A549 (cell line): ENCODE measurements around the gene SEPHS1. TPM values are rescaled to one million over a fixed set of nuclear protein-coding genes. Genes with fewer than 3 reads are reported as not detected.
A peak's percentile ranks its signal among the peaks of the same experiment; 100 is the strongest.

Source experiments
- ATAC-seq, 2 experiments: fragments of 200-7000 bp in 1 of 2; fragments of >200 bp in 1 of 2; cut with Nextera tagmentation in 1 of 2; cut with Tn5 transposase in 1 of 2; 3 replicates each; pipeline versions ENCODE4 v1.8.0 to v1.9.1; 2018 to 2020; ENCODE audit warnings: mild to moderate bottlenecking in 1 of 2, moderate library complexity in 1 of 2
- CTCF ChIA-PET: fragments of 300-600 bp; sonication (Branson Sonifier 250); formaldehyde crosslinking; extraction: SDS; loops from one replicate; lab custom pipeline; 2021; ENCODE audit warnings: antibody characterized with exemption, inconsistent platforms; lab: Yijun Ruan, JAX
- POLR2A ChIA-PET: fragments of 350-600 bp; formaldehyde crosslinking; extraction: SDS; loops from one replicate; lab custom pipeline; 2021; ENCODE audit warnings: antibody characterized with exemption, inconsistent platforms; lab: Yijun Ruan, JAX
- DNase-seq, 2 experiments: peaks; one replicate each; pipeline versions ENCODE4 v3.0.0 to v3.0.0-alpha.2; 2011 to 2016; ENCODE audit warnings: low read depth in 1 of 2, low spot score in 1 of 2
- FAIRE-seq: peaks from 2 replicates; lab custom pipeline; 2011; peaks lifted over from hg19 to GRCh38; lab: Jason Lieb, UNC
- H3K27ac ChIP-seq, 2 experiments: fragments of >200 bp; sonication (Bioruptor Twin); formaldehyde crosslinking; 3 replicates each; pipeline ENCODE4 v1.5.1; 2016 to 2017
- H3K4me1 ChIP-seq: fragments of >200 bp; sonication (Bioruptor Twin); formaldehyde crosslinking; 3 replicates; pipeline ENCODE4 v1.6.1; 2016
- H3K4me2 ChIP-seq: fragments of >200 bp; sonication (Bioruptor Twin); formaldehyde crosslinking; 3 replicates; pipeline ENCODE4 v1.6.1; 2016
- H3K4me3 ChIP-seq: fragments of >200 bp; sonication (Bioruptor Twin); formaldehyde crosslinking; 3 replicates; pipeline ENCODE4 v1.5.1; 2016
- H3K9me3 ChIP-seq: fragments of >200 bp; sonication (Bioruptor Twin); formaldehyde crosslinking; 3 replicates; pipeline ENCODE4 v1.6.1; 2016
- CEBPB ChIP-seq, 2 experiments: fragments of >200 bp in 1 of 2; sonication (Bioruptor Twin) in 1 of 2; formaldehyde crosslinking in 1 of 2; IDR thresholded peaks; 2 replicates each; pipeline ENCODE4 v1.6.1; 2012 to 2016
- CHD2 ChIP-seq: fragments of 150-350 bp; IDR thresholded peaks from 2 replicates; pipeline ENCODE4 v1.6.1; 2014; ENCODE audit warnings: low read length; ENCODE audit not compliant: partially characterized antibody
- E2F6 ChIP-seq: IDR thresholded peaks from 2 replicates; pipeline ENCODE4 v1.6.1; 2012; ENCODE audit warnings: low read depth, borderline replicate concordance
- EHMT2 ChIP-seq: fragments of 200-600 bp; sonication (generic); IDR thresholded peaks from 2 replicates; pipeline ENCODE4 v1.6.1; 2016; ENCODE audit warnings: antibody characterized with exemption, low read depth, mild to moderate bottlenecking, moderate library complexity
- ELK1 ChIP-seq: fragments of 150-350 bp; IDR thresholded peaks from 2 replicates; pipeline ENCODE4 v1.6.1; 2014; ENCODE audit warnings: low read depth, mild to moderate bottlenecking, low read length
- EP300 ChIP-seq, 2 experiments: fragments of >200 bp; sonication (Bioruptor Twin); formaldehyde crosslinking; IDR thresholded peaks; 2 replicates in 1 of 2; 3 replicates in 1 of 2; pipeline ENCODE4 v1.6.1; 2016 to 2017
- ESRRA ChIP-seq: fragments of 150-350 bp; IDR thresholded peaks from 2 replicates; pipeline ENCODE4 v1.6.1; 2014; ENCODE audit warnings: mild to moderate bottlenecking, low read length, borderline replicate concordance
- FOSL2 ChIP-seq, 2 experiments: fragments of 450-650 bp in 1 of 2; fragments of >200 bp in 1 of 2; sonication (Bioruptor Twin) in 1 of 2; formaldehyde crosslinking; IDR thresholded peaks; 2 replicates each; pipeline versions ENCODE4 v1.5.0 to v1.6.1; 2016 to 2020; ENCODE audit warnings: mild to moderate bottlenecking in 1 of 2, moderate library complexity in 1 of 2
- GATA3 ChIP-seq: IDR thresholded peaks from 2 replicates; pipeline ENCODE4 v1.6.1; 2012; ENCODE audit warnings: borderline replicate concordance
- HDAC2 ChIP-seq: fragments of 200-600 bp; sonication (generic); IDR thresholded peaks from 2 replicates; pipeline ENCODE4 v1.6.1; 2016
- HEYL ChIP-seq: fragments of 250-450 bp; sonication (Bioruptor Pico); IDR thresholded peaks from 2 replicates; pipeline ENCODE4 v1.8.0; 2021; ENCODE audit warnings: mild to moderate bottlenecking, moderate library complexity
- HOXA7 ChIP-seq: fragments of 250-450 bp; sonication (Bioruptor Pico); IDR thresholded peaks from 2 replicates; pipeline ENCODE4 v1.5.0; 2020; ENCODE audit warnings: mild to moderate bottlenecking, moderate library complexity
- HOXB13 ChIP-seq: fragments of 250-450 bp; sonication (Bioruptor Pico); IDR thresholded peaks from 2 replicates; pipeline ENCODE4 v1.5.0; 2020; ENCODE audit warnings: low read depth, mild to moderate bottlenecking, moderate library complexity
- JUN ChIP-seq, 2 experiments: fragments of >200 bp; sonication (Bioruptor Twin); formaldehyde crosslinking; IDR thresholded peaks; 2 replicates in 1 of 2; 3 replicates in 1 of 2; pipeline ENCODE4 v1.6.1; 2016 to 2017
- NFE2L2 ChIP-seq: fragments of 150-350 bp; conservative IDR thresholded peaks from 2 replicates; pipeline ENCODE4 v1.6.1; 2014; ENCODE audit warnings: low read length
- NR3C1 ChIP-seq: fragments of >200 bp; sonication (Bioruptor Twin); formaldehyde crosslinking; IDR thresholded peaks from 3 replicates; pipeline ENCODE4 v1.6.1; 2017
- PHF8 ChIP-seq: fragments of 200-600 bp; sonication (generic); IDR thresholded peaks from 2 replicates; pipeline ENCODE4 v1.6.1; 2016; ENCODE audit warnings: low read depth, mild to moderate bottlenecking, antibody characterized with exemption, moderate library complexity, borderline replicate concordance
- POLR2A ChIP-seq: IDR thresholded peaks from 2 replicates; pipeline ENCODE4 v1.6.1; 2012; ENCODE audit warnings: mild to moderate bottlenecking, low read length
- RAD21 ChIP-seq, 2 experiments: fragments of >200 bp in 1 of 2; sonication (Bioruptor Twin) in 1 of 2; formaldehyde crosslinking in 1 of 2; IDR thresholded peaks in 1 of 2; conservative IDR thresholded peaks in 1 of 2; 2 replicates in 1 of 2; 3 replicates in 1 of 2; pipeline ENCODE4 v1.6.1; 2012 to 2018; ENCODE audit warnings: inconsistent platforms in 1 of 2
- RARB ChIP-seq: fragments of 250-450 bp; sonication (Bioruptor Pico); IDR thresholded peaks from 2 replicates; pipeline ENCODE4 v1.8.0; 2021; ENCODE audit warnings: mild to moderate bottlenecking, moderate library complexity
- SMC3 ChIP-seq: fragments of >200 bp; sonication (Bioruptor Twin); formaldehyde crosslinking; IDR thresholded peaks from 3 replicates; pipeline ENCODE4 v1.6.1; 2018; ENCODE audit warnings: inconsistent platforms
- TFCP2L1 ChIP-seq: fragments of 250-450 bp; sonication (Bioruptor Pico); IDR thresholded peaks from 2 replicates; pipeline ENCODE4 v1.5.0; 2021; ENCODE audit warnings: mild to moderate bottlenecking
- TP53 ChIP-seq: fragments of 250-450 bp; sonication (Bioruptor Pico); IDR thresholded peaks from 2 replicates; pipeline ENCODE4 v1.5.0; 2021; ENCODE audit warnings: mild to moderate bottlenecking, moderate library complexity
- ZC3H11A ChIP-seq: fragments of 450-650 bp; IDR thresholded peaks from 2 replicates; pipeline ENCODE4 v1.6.1; 2014; ENCODE audit warnings: antibody characterized with exemption, mild to moderate bottlenecking
- WGBS: methylation state at CpG from one replicate; pipeline ENCODE4 v1.1.6; 2017; ENCODE audit errors: missing lambda C conversion rate; 5-methylcytosine and 5-hydroxymethylcytosine counted together
- polyA plus RNA-seq, 4 experiments: library from polyadenylated mRNA; depleted of rRNA in 3 of 4; stranded (reverse); fragments of >200 nt; fragmentation: RNase III in 1 of 4; extraction: RNeasy Plus Mini Kit Qiagen cat#74134 plus additional on column Dnase treatment in 1 of 4; gene quantifications; 2 replicates in 3 of 4; 3 replicates in 1 of 4; pipeline ENCODE4 v1.2.3, GENCODE V29; 2011 to 2017
- TF ChIP-seq, protein P1 (sequence below): fragments of >200 bp; sonication (Bioruptor Twin); formaldehyde crosslinking; IDR thresholded peaks from 3 replicates; pipeline ENCODE4 v1.6.1; 2016
- TF ChIP-seq, protein P2 (sequence below): fragments of >200 bp; sonication (Bioruptor Twin); formaldehyde crosslinking; IDR thresholded peaks from 3 replicates; pipeline ENCODE4 v1.5.1; 2016

Gene SEPHS1
- polyA plus RNA-seq, 2 of the 4 experiments (the other 2 are of a cell fraction): 71.4 to 124 TPM

DNA sequence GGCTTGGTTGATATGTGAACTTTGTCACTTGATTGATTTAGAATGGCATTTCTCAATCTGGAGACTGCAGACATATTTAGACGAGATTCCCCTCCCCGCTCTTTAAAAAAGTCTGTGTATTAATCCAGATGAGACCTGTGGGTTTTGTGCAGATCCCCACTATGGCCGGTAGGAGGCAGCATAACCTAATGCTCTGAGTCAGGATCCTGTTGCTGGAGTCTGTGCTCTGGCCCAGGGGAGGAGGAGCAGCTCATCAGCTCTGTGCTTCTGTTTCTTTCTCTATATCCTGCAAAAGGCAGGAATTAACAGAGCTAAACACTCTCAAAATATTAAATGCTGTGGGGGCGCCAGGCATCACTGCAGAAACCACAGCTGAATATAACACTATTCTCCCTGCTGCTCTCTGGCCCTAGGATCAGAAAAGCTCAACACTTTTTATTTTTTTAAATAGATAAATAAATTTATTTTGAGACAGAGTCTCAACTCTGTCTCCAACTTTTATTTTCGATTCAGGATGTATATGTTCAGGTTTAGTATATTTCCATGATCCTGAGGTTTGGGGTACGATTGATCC is 23.9 kb upstream of the SEPHS1 start:
- Histone ChIP-seq H3K27ac (no peak overlapping the region), H3K4me2 (peak overlapping the region; percentile 19; the same call in 1 of the 3 replicates), H3K4me1 (no peaks in the 10 kb centered on the region), H3K9me3 (no peaks in the 10 kb centered on the region), H3K4me3 (no peak overlapping the region)
- ATAC-seq (peak; percentile 97 to 100), FAIRE-seq (peak; percentile 32), DNase-seq (peak; percentile 87 to 88)
- CTCF ChIA-PET: interaction anchor here (0.6 to 8.8 kb wide), 63 partner anchors 8 to 432 kb away, joined by 3 to 107 read pairs (median 4); partner anchors contain the start of genes BEND7, MCM10 and PRPF18
- POLR2A ChIA-PET: interaction anchor here (0.7 to 1.1 kb wide), 3 partner anchors 68 to 214 kb away, joined by 3 to 5 read pairs (median 4); partner anchors contain the start of gene PRPF18
- peak; percentile 77 for TF ChIP-seq SMC3
- TF ChIP-seq RAD21 (conservative IDR thresholded peaks at IDR 0.05 in 1 of 2, IDR thresholded peaks at IDR 0.05 in 1 of 2): peak; percentile 93 to 97
- TF ChIP-seq HDAC2: no peak
- TF ChIP-seq GATA3: no peak
- no peak for TF ChIP-seq CEBPB (IDR thresholded peaks at IDR 0.05)
- TF ChIP-seq EHMT2: no peak
- TF ChIP-seq, protein P1, sequence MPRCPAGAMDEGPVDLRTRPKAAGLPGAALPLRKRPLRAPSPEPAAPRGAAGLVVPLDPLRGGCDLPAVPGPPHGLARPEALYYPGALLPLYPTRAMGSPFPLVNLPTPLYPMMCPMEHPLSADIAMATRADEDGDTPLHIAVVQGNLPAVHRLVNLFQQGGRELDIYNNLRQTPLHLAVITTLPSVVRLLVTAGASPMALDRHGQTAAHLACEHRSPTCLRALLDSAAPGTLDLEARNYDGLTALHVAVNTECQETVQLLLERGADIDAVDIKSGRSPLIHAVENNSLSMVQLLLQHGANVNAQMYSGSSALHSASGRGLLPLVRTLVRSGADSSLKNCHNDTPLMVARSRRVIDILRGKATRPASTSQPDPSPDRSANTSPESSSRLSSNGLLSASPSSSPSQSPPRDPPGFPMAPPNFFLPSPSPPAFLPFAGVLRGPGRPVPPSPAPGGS: no peak
- TF ChIP-seq, protein P2, sequence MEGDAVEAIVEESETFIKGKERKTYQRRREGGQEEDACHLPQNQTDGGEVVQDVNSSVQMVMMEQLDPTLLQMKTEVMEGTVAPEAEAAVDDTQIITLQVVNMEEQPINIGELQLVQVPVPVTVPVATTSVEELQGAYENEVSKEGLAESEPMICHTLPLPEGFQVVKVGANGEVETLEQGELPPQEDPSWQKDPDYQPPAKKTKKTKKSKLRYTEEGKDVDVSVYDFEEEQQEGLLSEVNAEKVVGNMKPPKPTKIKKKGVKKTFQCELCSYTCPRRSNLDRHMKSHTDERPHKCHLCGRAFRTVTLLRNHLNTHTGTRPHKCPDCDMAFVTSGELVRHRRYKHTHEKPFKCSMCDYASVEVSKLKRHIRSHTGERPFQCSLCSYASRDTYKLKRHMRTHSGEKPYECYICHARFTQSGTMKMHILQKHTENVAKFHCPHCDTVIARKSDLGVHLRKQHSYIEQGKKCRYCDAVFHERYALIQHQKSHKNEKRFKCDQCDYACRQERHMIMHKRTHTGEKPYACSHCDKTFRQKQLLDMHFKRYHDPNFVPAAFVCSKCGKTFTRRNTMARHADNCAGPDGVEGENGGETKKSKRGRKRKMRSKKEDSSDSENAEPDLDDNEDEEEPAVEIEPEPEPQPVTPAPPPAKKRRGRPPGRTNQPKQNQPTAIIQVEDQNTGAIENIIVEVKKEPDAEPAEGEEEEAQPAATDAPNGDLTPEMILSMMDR: peak; percentile 95
- 17% methylated on average over 6 of the region's 6 CpGs for WGBS

- TF ChIP-seq ESRRA: no peak
- no peak for TF ChIP-seq CHD2
- TF ChIP-seq NFE2L2: no peak
- TF ChIP-seq ELK1: no peak
- no peak for TF ChIP-seq HEYL (CRISPR knock-in tag)
- no peak for TF ChIP-seq NR3C1
- TF ChIP-seq E2F6: no peak
- no peak for TF ChIP-seq RARB (CRISPR knock-in tag)
- no peak for TF ChIP-seq FOSL2 (IDR thresholded peaks at IDR 0.05)
- TF ChIP-seq FOSL2 (CRISPR knock-in tag; IDR thresholded peaks at IDR 0.05): no peak
- TF ChIP-seq TP53 (CRISPR knock-in tag): no peak
- TF ChIP-seq EP300 (IDR thresholded peaks at IDR 0.05): no peak
- no peak for TF ChIP-seq SMC3
- TF ChIP-seq HOXA7: no peak
- no peak for TF ChIP-seq POLR2A
- no peak for TF ChIP-seq ZC3H11A
- TF ChIP-seq TFCP2L1 (CRISPR knock-in tag): no peak
- no peak for TF ChIP-seq PHF8
- no peak for TF ChIP-seq JUN (IDR thresholded peaks at IDR 0.05)
- no peak for TF ChIP-seq HOXB13
- ChIA-PET POLR2A (no interaction called here), CTCF (interaction anchor here (0.6 to 8.8 kb wide), 3 partner anchors 74 to 584 kb away, joined by 3 to 107 read pairs (median 15); no protein-coding TSS in a partner anchor)
- 79% methylated on average over 4 of the region's 4 CpGs for WGBS
- Histone ChIP-seq H3K4me1 (no peaks in the 10 kb centered on the region), H3K27ac (no peak overlapping the region), H3K9me3 (no peaks in the 10 kb centered on the region), H3K4me3 (no peak overlapping the region), H3K4me2 (no peak overlapping the region)
- ATAC-seq: no peak
- no peak for DNase-seq
- FAIRE-seq: no peak
Measured at GRCh38 chr10:13366891-13367290, 18.8 kb upstream of the SEPHS1 start.
